Astrocyte (in vitro differentiated cells and primary cell): ENCODE measurements around the gene PKD1L1.

Source experiments
- CTCF ChIP-seq: IDR thresholded peaks from 2 replicates; pipeline ENCODE4 v1.5.1; 2011; ENCODE audit warnings: low read depth, mild to moderate bottlenecking, inconsistent platforms, low read length, moderate library complexity; ENCODE audit not compliant: insufficient read depth
- EZH2 ChIP-seq: IDR thresholded peaks from 2 replicates; pipeline ENCODE4 v1.6.1; 2012; ENCODE audit warnings: mild to moderate bottlenecking, low read length, inconsistent platforms; ENCODE audit not compliant: insufficient read depth

- TF ChIP-seq CTCF (no peak), EZH2 (no peak)
Measured at GRCh38 chr7:47967708-47968107, 19.4 kb upstream of the PKD1L1 start.
